PFSK-1 (cell line): ENCODE data around the gene GALNT15.

Experiments
- FOXP2 ChIP-seq: optimal IDR thresholded peaks from 2 replicates; pipeline ENCODE3; 2011; ENCODE audit warnings: borderline replicate concordance, control low read depth, inconsistent platforms; ENCODE audit not compliant: insufficient read depth; ENCODE audit errors: extremely low read length, extremely low read depth
- POLR2AphosphoS5 ChIP-seq: IDR thresholded peaks from 2 replicates; pipeline ENCODE4 v1.6.1; 2012; ENCODE audit warnings: low read depth, mild to moderate bottlenecking, control low read depth, low read length, moderate library complexity
- SIN3A ChIP-seq: IDR thresholded peaks from 2 replicates; pipeline ENCODE4 v1.6.1; 2012; ENCODE audit warnings: mild to moderate bottlenecking, low read length, moderate library complexity, borderline replicate concordance; ENCODE audit not compliant: insufficient read depth
- TAF1 ChIP-seq: IDR thresholded peaks from 2 replicates; pipeline ENCODE4 v1.6.1; 2012; ENCODE audit warnings: low read length, control low read depth, borderline replicate concordance; ENCODE audit not compliant: insufficient read depth
- TF ChIP-seq, protein P1 (sequence below), 2 experiments: IDR thresholded peaks; 2 replicates each; pipeline versions ENCODE4 v1.6.1 to v1.8.0; 2011 to 2012; ENCODE audit warnings: low read depth in 2 of 2, low read length in 2 of 2, control low read depth in 1 of 2, inconsistent platforms in 1 of 2, mild to moderate bottlenecking in 1 of 2, moderate library complexity in 1 of 2; ENCODE audit not compliant: insufficient read depth in 1 of 2

Gene GALNT15

GRCh38 chr3:16264708-16265454 lies 90.4 kb downstream of the GALNT15 start, which contains the start of the genes DPH3 and OXNAD1:
Gene DPH3, minus strand, starts transcription at chr3:16264943. Its CDS starts 67 bp downstream, at chr3:16264876.
Gene OXNAD1, plus strand, starts transcription at chr3:16265212. Its CDS starts 5,741 bp downstream, at chr3:16270953.
- TF ChIP-seq TAF1 (no peak), SIN3A (peak; percentile 53; the same call in 1 of the 2 replicates), POLR2AphosphoS5 (peak; percentile 90), FOXP2 (peak; percentile 54)
- TF ChIP-seq, protein P1, sequence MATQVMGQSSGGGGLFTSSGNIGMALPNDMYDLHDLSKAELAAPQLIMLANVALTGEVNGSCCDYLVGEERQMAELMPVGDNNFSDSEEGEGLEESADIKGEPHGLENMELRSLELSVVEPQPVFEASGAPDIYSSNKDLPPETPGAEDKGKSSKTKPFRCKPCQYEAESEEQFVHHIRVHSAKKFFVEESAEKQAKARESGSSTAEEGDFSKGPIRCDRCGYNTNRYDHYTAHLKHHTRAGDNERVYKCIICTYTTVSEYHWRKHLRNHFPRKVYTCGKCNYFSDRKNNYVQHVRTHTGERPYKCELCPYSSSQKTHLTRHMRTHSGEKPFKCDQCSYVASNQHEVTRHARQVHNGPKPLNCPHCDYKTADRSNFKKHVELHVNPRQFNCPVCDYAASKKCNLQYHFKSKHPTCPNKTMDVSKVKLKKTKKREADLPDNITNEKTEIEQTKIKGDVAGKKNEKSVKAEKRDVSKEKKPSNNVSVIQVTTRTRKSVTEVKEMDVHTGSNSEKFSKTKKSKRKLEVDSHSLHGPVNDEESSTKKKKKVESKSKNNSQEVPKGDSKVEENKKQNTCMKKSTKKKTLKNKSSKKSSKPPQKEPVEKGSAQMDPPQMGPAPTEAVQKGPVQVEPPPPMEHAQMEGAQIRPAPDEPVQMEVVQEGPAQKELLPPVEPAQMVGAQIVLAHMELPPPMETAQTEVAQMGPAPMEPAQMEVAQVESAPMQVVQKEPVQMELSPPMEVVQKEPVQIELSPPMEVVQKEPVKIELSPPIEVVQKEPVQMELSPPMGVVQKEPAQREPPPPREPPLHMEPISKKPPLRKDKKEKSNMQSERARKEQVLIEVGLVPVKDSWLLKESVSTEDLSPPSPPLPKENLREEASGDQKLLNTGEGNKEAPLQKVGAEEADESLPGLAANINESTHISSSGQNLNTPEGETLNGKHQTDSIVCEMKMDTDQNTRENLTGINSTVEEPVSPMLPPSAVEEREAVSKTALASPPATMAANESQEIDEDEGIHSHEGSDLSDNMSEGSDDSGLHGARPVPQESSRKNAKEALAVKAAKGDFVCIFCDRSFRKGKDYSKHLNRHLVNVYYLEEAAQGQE (IDR thresholded peaks at IDR 0.05; ENCODE audit: insufficient read depth in 1 of 2, low read depth in 2 of 2, low read length in 2 of 2), result peak in 1 of 2 experiments; percentile 25; a peak in 1 of 4 replicates

- TF ChIP-seq FOXP2 (no peak), TAF1 (no peak), SIN3A (no peak), POLR2AphosphoS5 (no peak)
- TF ChIP-seq, protein P1 (IDR thresholded peaks at IDR 0.05; ENCODE audit: insufficient read depth in 1 of 2, low read depth in 2 of 2, low read length in 2 of 2), result no peak
Measured at GRCh38 chr3:16265455-16265786, 90.9 kb downstream of the GALNT15 start.

GRCh38 chr3:16266714-16267113 lies 92.2 kb downstream of the GALNT15 start:
- TF ChIP-seq, protein P1 (IDR thresholded peaks at IDR 0.05; ENCODE audit: insufficient read depth in 1 of 2, low read depth in 2 of 2, low read length in 2 of 2), result no peak
- TF ChIP-seq FOXP2 (no peak), TAF1 (no peak), POLR2AphosphoS5 (no peak), SIN3A (no peak)

DNA sequence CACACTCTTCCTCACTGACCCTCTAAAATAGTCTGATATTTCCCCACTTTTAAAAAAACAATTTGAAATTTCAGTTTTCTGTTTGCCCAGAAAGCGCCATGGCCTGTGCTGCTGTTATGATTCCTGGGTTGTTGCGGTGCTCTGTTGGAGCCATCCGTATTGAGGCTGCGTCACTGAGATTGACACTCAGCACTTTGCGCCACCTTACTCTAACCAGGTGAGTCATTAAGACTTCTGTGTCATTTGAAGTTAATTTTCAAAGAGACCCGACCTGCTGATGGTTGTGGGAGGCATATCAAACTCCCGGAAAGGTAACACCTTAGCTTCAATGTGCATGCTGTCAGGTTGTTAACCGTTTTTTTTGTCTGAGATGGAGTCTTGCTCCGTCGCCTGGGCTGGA lies 96.4 kb downstream of the GALNT15 start:
- TF ChIP-seq FOXP2, result no peak
- TF ChIP-seq POLR2AphosphoS5, result no peak
- TF ChIP-seq, protein P1 (IDR thresholded peaks at IDR 0.05; ENCODE audit: insufficient read depth in 1 of 2, low read depth in 2 of 2, low read length in 2 of 2), result no peak
- no peak for TF ChIP-seq TAF1
